Mesenteric fat pad (tissue), 1 donor: ENCODE data around the gene CELF4. TPM values are rescaled to one million over a fixed set of nuclear protein-coding genes. Genes with fewer than 3 reads are reported as not detected.

Experiments
- DNase-seq: peaks from one replicate; pipeline ENCODE4 v3.0.0-alpha.2; 2020; ENCODE audit warnings: low spot score
- total RNA-seq: library from RNA; stranded (reverse); fragmentation: NEBNext Ultra II Directional; extraction: Animal tissue kit (Norgen Biotek cat#: 25700); gene quantifications from one replicate; pipeline ENCODE4 v1.2.1, GENCODE V29; 2021
- donor health status: DM: yes; HTN: yes; CAD: no.

Gene CELF4
- total RNA-seq, 1 donor from 2014 or later: 0.39 TPM

- DNase-seq: no peak
Observed at GRCh38 chr18:37330173-37330572, 235.4 kb downstream of the CELF4 start.

GRCh38 chr18:37328946-37329719 lies 236.5 kb downstream of the CELF4 start:
- no peak for DNase-seq

GRCh38 chr18:37327063-37327577 lies 238.5 kb downstream of the CELF4 start:
- no peak for DNase-seq

GRCh38 chr18:37322492-37323035 lies 243.0 kb downstream of the CELF4 start:
- no peak for DNase-seq

- DNase-seq: no peak
Observed at GRCh38 chr18:37321582-37322491, 243.8 kb downstream of the CELF4 start.

GRCh38 chr18:37320317-37320716 lies 245.3 kb downstream of the CELF4 start:
- DNase-seq: no peak

- DNase-seq: no peak
Observed at GRCh38 chr18:37318360-37319355, 246.9 kb downstream of the CELF4 start.

GRCh38 chr18:37317486-37317885 lies 248.1 kb downstream of the CELF4 start:
- no peak for DNase-seq

- DNase-seq: no peak
Observed at GRCh38 chr18:37316468-37316867, 249.1 kb downstream of the CELF4 start.

GRCh38 chr18:37315935-37316334 lies 249.7 kb downstream of the CELF4 start:
- no peak for DNase-seq

GRCh38 chr18:37314534-37314933 lies 251.1 kb downstream of the CELF4 start:
- DNase-seq: no peak

GRCh38 chr18:37313624-37314023 lies 252.0 kb downstream of the CELF4 start:
- no peak for DNase-seq

GRCh38 chr18:37309861-37310260 lies 255.7 kb downstream of the CELF4 start:
- no peak for DNase-seq

GRCh38 chr18:37309059-37309458 lies 256.5 kb downstream of the CELF4 start:
- DNase-seq: no peak

GRCh38 chr18:37307181-37307580 lies 258.4 kb downstream of the CELF4 start:
- no peak for DNase-seq

- DNase-seq: no peak
Observed at GRCh38 chr18:37306432-37306831, 259.2 kb downstream of the CELF4 start.

- no peak for DNase-seq
Observed at GRCh38 chr18:37305066-37305465, 260.5 kb downstream of the CELF4 start.

- DNase-seq: no peak
Observed at GRCh38 chr18:37304012-37304680, 261.5 kb downstream of the CELF4 start.

GRCh38 chr18:37303009-37303408 lies 262.6 kb downstream of the CELF4 start:
- no peak for DNase-seq

GRCh38 chr18:37302519-37302918 lies 263.1 kb downstream of the CELF4 start:
- DNase-seq: no peak
